Measurements from ENCODE around the gene TMEM61.

GRCh38 chr1:54990916-54991315, 10.5 kb downstream of the TMEM61 start:
- TF ChIP-seq, protein P1, sequence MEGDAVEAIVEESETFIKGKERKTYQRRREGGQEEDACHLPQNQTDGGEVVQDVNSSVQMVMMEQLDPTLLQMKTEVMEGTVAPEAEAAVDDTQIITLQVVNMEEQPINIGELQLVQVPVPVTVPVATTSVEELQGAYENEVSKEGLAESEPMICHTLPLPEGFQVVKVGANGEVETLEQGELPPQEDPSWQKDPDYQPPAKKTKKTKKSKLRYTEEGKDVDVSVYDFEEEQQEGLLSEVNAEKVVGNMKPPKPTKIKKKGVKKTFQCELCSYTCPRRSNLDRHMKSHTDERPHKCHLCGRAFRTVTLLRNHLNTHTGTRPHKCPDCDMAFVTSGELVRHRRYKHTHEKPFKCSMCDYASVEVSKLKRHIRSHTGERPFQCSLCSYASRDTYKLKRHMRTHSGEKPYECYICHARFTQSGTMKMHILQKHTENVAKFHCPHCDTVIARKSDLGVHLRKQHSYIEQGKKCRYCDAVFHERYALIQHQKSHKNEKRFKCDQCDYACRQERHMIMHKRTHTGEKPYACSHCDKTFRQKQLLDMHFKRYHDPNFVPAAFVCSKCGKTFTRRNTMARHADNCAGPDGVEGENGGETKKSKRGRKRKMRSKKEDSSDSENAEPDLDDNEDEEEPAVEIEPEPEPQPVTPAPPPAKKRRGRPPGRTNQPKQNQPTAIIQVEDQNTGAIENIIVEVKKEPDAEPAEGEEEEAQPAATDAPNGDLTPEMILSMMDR (IDR thresholded peaks at IDR 0.05; ENCODE audit: insufficient read depth, low read length, poor library complexity, severe bottlenecking): no peak
- TF ChIP-seq EZH2phosphoT487 (conservative IDR thresholded peaks at IDR 0.05; ENCODE audit: low read length): no peak

Measured in SU-DHL-6 (cell line).